Activated CD4-positive, alpha-beta T cell treated with anti-CD3 and anti-CD28 coated beads for 48 hours (primary cell): ENCODE results near the gene HPN.
A peak's percentile ranks its signal among the peaks of the same experiment; 100 is the strongest.
"Not testable (repeated sequence)": the region's sequence is repeated elsewhere in the genome, so short reads cannot be mapped to it uniquely, and the experiment has no call there.

Source experiments
- DNase-seq: peaks from one replicate; pipeline ENCODE4 v3.0.0-alpha.2; 2020

HPN gene

DNA sequence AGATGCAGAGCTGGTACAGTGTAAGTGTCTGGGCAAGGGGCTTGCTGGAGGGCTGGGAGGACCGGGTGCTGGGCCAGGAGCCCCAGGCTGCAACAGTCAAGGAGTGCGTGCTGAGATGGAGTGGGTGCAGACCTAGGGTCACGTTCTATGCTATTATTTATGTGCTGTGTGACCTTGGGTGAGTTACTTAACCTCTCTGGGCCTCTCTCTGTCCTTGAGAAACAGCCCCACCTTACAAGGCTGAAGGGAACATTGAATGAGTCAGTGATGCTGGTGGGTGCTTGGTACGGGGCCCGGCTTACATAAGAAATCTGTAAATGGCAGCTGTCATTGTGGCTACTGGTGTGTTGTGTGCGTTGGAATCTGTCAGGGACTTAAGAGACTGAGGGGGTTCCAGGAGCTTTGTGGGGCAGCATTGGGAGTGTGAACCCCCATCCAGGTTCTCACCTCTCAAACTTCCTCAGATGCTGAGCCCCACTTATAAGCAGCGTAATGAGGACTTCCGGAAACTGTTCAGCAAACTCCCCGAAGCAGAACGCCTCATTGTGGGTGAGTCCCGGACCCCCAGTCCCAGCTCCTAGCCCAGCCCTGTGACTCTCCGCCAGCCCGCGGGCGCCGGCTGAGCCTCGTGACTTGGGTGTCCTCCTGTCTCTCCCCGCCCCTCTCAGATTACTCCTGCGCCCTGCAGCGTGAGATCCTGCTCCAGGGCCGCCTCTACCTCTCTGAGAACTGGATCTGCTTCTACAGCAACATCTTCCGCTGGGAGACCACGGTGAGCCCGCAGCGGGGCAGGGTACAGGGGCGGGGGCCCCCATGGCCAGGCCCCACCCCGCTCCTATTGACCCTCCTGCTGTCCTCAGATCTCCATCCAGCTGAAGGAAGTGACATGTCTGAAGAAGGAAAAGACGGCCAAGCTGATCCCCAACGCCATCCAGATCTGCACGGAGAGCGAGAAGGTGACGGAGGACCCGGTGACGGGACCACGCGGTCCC, 31.8 kb upstream of the HPN start:
- no peak for DNase-seq

DNA sequence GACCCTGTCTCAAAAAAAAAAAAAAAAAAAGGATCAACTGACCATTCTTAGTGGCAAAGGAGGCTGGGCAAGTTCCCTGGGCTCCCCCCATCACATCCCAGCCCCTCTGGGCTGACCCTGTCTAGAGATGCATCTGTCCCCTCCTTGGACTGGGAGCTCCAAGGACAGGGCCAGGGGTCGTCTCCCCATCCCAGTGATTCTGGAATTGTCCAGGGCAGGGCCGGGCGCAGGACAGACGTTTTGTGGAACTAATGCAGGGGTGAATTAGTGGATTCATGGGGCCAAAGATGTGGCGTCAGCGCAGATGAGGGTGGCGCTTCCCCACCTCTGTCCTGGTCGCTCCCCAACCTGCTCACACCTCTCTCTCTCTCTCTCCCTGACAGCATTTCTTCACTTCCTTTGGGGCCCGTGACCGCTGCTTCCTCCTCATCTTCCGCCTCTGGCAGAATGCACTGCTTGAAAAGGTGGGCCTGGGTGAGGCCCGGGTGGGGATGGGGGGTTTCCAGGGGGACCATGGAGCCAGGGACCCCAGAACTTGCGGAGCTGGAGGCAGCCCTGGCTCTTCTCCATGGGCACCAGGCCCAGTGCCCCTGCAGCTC, 30.3 kb upstream of the HPN start:
- DNase-seq: no peak

DNA sequence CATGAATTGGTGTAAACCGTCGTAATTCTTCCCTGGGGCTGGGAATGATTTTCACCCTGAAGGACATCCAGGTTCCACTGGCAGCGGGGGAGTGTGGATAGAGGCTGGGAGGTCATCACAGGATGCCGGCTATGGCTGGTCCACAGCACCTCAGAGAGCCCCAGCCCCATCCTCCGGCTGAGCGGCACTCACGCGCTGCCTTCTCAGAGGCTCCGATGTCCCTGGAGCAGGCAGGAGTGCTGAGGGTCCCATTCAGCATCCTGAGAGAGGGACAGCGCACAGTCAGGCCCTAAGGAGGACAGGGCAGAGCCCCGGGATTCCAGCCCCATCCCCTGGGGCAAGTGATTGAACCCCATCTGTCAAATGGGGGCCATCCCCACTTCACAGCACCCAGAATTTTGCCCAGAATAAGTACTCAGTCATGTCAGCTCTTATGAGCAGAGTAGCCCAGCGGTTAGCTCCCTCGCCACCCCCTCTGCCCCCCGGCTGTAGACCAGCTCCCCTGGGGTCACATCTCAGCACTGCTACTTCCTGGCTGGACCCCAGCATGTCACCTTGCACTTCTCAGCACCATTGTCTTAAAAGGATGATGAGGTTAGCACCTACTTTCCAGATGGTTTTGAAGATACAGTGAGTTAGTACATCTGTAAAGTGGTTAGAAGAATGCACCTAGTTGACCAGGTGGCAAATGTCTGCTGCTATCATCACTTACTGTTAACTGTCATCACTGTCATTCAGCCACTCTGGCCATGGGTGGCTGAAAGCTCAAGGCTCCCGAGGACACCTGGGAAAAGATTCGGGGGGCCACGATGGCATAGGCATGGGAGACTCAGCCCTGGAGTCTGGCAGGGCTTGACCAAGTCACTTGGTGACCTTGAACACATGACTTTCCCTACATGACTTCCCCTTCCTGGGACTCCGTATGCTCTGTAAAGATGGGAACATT, 29.5 kb upstream of the HPN start:
- DNase-seq: no peak

DNA sequence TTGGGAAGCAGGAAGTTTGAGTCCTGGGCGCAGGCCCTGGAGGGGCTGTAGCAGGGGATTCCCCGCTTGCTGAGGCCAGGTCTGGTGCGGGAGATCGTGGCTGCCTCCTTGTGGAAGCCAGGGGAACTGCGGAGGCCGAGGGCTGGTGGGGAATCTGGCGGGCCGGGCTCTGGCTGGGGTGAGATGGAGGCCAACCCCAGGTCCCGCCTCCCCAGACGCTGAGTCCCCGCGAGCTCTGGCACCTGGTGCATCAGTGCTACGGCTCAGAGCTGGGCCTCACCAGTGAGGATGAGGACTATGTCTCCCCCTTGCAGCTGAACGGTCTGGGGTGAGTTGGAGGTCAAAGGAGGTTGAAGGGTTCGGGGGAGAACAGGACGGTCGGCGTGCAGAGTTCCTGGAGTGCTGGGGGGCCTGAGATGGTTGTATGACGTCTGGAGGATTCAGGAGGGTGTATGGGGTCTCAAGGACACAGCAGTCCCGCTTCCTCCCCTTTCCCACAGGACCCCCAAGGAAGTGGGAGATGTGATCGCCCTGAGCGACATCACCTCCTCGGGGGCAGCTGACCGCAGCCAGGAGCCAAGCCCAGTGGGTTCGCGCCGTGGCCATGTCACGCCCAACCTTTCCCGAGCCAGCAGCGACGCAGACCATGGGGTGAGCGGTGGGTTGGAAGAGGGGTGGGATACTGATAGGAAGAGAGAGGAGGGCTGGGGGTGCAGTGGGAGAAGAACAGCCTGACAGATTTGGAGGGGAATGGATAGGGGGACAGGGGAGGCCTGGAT, 28.3 kb upstream of the HPN start:
- DNase-seq: peak; percentile 88

DNA sequence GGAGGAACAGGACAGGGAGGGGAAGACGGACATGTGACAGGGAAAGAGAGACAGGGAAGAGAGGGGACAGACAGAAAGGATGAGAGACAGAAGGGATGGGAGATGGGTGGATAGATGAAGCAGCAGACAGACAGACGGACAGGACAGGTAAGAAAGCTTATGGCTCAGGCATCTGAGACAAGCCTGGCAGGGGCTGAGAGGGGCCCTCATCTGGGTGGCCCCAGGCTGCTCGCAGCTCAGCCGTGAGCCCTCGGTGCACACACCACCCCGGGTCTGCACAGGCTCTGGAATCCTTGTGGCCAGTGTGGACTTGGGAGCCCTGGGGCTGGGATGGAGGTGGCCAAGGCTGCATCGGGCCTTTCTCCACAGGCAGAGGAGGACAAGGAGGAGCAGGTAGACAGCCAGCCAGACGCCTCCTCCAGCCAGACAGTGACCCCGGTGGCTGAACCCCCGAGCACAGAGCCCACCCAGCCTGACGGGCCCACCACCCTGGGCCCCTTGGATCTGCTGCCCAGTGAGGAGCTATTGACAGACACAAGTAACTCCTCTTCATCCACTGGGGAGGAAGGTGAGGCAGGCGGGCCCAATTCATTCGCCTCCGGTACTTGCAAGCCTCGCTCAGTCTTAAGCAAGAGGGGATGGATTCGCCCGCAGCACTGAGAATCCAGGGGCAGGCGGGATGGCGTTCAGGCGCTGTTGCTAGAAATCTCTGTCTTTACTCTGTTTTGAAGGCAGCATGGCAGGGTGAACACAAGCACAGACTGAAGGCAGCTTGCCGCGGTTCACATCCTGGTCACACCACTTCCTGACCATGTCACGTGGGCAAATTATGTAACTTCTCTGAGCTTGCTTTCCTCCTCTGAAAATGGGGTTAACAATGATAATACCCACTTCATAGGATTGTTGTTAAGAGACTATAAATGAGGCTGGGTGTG, 27.4 kb upstream of the HPN start:
- peak; percentile 37 for DNase-seq

DNA sequence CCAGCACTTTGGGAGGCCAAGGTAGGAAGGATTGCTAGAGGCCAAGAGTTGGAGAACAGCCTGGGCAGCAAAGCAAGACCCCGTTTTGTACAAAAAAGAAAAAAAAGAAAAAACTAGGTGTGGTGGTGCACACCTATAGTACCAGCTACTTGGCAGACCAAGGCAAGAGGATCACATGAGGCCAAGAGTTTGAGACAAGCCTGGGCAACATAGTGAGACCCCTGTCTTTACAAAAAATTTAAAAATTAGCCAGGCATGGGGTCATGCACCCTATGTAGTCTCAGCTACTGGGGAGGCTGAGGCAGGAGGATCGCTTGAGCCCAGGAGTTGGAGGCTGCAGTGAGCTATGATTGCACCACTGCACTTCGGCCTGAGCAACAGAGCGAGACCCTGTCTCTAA, 26.7 kb upstream of the HPN start:
- DNase-seq: not testable (repeated sequence)

DNA sequence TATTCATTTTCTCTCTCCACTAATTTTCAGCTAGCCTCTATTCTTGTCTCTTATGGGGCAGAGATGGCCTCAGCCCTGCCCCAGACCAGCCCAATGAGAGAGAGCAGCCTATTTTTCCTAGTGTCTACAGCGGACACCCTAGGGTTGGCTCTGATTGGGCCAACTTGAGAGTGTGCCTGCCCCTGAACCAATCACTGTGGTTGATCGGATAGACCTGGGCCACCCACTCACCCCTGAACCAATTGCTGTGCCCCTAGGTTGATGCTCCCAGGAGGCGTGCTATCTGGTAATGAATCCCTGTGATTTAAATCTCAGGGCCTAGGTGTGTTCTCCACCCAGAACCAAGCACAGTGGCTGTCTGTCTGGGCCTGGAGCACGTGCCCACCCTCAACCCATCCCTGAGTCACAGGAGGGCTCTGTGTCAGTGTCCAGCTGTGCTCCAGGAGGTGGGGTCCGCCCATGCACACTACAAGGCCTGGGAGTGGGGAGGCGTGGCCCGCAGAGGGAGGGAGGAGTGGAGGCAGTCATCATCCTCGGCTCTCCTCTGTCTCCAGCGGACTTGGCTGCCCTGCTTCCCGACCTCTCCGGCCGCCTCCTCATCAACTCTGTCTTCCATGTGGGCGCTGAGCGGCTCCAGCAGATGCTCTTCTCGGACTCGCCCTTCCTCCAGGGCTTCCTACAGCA, 26.1 kb upstream of the HPN start:
- DNase-seq: no peak

DNA sequence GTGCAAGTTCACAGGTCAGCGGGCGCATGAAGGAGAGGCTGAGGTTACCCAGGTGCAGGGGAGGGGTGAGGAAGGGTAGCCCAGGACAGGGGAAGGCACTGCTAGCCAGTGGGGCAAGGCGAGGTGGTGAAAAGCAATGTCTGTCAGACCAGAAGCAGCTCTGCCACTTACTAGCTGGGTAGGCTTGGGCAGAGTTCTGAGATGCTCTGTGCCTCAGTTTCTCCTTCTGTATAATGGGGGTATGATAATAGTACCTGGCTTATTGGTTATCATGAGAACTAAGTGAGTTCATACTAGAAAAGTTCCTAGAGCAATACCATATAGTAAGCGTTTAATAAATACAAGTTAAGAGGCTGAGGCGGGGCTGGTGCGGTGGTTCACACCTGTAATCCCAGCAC, 25.6 kb upstream of the HPN start:
- DNase-seq: no peak

DNA sequence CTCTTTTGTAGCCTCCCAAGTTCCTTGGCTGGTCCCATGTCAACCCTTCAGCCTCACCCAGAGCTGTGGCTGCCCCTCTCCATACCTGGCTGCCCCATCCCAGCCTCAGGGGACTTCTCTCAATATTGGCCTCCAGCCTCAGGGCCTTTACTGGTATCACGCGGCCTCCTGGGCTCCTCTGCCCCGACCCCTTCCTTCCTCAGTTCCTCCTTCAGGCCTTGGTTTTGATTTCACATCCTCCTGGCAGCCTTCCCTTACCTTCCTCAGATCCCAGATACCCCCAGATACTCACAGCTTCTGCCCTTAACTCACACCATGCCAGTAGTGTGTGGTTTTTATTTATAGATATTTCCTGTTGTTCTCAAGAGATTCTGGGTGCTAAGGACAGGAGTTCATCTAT, 24.0 kb upstream of the HPN start:
- no peak for DNase-seq

DNA sequence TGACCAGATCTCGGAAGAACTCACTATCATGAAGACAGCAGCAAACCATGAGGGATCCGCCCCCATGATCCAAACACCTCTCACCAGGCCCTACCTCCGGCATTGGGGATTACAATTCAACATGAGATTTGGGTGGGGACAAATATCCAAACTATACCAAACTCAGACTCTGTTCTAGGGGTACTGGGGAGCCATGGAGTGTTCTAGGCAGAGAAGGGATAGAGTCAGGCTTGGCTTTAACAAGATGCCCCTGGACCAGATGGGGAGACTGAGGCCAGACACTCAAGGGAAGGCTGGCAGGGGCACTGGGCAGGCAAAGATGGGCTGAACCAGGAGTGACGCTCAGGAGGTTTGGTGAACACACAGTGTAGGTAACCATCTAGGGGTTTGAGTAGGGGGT, 23.1 kb upstream of the HPN start:
- no peak for DNase-seq

DNA sequence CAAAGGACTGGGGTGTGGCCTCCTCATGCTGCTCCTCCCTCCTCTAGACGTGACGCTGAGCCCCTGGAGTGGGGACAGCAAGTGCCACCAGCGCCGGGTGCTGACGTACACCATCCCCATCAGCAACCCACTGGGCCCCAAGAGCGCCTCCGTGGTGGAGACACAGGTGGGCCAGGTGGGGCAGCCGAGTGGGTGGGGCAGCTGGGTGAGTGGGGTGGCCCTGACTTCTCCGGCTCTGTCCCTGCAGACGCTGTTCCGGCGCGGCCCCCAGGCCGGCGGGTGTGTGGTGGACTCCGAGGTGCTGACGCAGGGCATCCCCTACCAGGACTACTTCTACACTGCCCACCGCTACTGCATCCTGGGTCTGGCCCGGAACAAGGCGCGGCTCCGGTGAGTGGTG, 22.4 kb upstream of the HPN start:
- no peak for DNase-seq

DNA sequence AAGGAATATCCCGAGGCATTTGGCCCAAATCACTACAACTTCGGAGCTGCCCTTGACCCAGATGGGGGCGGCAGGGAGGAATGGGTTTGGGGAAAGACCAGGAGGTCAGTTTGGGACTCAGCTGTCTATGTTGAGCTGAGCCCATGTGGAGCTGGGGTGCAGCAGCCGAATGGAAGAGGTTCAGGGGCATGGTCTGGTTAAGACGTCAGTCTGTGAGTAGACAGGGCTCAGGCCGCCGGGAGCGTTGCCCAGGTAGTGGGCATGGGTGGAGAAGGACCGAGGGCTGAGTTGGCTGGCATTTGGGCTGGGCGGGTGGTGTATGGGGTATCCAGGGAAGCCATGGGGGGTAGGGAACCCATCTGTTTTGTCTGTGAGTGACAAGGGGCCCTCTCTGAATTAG, 20.5 kb upstream of the HPN start:
- no peak for DNase-seq

DNA sequence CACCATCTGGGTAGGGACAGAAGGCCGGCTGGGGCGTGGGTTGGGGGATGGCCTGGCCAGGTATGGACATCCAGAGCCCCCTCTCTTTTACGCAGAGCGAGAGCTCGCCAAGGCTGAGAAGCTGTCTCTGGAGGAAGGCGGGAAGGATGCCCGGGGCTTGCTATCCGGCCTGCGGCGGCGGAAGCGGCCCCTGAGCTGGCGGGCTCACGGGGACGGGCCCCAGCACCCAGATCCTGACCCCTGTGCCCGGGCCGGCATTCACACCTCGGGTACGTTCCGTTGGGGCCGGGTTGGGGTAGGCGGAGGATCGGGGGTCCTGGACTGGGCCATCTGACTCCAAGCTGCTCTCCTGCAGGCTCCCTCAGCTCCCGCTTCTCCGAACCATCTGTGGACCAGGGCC, 19.9 kb upstream of the HPN start:
- no peak for DNase-seq

DNA sequence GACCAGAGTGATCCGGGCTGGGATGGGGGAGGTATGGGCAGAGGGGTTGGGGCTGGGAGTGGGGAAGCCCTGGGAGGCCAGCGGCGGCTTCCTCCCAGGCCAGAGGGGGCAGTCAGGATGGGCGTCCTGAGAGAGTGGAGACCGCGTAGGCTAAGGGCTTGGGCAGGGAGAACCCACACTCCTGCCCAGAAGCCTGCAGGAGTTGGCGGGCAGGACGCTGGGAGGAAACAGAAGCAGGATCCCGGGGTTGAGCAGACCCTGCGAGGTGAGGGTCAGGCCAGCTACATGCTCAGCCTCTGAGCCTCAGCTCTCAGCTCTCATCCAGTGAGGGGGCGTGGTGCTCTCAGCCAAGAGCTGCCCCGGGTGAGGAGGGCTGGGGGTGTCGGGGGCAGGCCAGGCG, 19.1 kb upstream of the HPN start:
- DNase-seq: no peak

DNA sequence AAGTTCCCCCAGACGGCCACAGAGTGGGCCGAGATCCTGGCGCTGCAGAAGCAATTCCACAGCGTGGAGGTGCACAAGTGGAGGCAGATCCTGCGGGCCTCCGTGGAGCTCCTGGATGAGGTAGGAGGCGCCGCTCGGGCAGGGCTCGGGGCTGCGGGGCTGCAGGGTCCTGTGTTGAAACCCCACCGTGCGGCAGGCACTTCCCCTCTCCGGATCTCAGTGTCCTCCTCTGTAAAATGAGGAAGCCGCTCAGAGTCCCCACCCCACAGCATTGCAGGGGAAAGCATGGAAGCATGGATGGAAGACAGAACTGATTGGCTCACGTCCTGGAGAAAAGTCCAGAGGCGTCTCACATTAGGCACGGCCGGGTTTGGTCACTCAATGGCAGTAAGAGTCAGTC, 18.1 kb upstream of the HPN start:
- no peak for DNase-seq

DNA sequence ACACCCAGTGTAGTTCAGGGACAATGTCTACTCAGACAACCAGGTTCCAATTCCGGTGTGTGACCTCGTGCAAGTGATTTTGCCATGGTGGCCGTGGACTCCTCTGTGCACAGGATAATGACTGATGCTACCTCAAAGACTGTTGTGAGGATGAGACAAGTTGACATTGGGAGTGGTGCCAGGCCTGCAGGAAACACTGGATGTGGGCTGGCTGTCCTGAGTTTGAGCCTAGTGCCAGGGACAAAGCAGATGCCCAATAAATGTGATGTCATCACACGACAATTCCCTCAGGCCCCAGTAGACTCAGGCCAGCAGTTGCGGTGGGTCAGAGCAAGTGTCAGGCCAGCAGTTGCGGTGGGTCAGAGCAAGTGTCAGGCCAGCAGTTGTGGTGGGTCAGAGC, 17.4 kb upstream of the HPN start:
- DNase-seq: no peak

DNA sequence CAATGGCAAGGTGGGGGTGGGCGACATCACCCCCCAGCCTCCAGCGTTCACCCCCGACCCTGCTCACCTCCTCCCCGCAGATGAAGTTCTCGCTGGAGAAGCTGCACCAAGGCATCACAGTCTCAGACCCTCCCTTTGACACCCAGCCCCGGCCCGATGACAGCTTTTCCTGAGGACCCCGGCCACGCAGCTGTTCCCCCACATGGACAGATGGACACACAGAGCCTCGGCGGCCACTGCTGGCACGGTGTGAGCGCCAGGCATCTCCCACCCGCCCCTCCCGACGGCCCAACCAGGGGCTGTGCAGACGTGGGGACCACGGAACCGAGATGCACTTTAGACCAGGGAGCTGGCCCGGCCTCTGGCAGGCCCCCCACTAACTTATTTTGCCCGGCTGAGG, 15.6 kb upstream of the HPN start:
- no peak for DNase-seq

DNA sequence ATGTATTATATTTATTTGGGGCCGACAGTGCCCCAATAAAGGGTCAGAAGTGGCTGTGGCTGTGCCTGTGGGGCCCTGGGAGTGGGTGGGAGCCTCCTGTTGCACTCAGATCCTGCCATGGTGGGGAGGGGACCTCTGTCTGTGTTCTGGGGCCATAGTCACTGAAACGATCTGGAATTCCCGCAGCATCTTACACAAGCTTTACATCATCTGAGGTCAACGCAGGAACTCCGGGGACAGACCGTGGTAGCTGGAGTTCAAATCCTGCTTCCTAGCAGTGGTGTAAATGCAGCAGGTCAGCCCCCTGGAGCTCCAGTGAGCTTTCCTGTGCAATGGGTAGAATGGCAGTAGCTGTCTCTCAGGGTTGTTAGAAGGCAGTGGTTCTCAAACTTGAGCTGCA, 15.1 kb upstream of the HPN start:
- no peak for DNase-seq

DNA sequence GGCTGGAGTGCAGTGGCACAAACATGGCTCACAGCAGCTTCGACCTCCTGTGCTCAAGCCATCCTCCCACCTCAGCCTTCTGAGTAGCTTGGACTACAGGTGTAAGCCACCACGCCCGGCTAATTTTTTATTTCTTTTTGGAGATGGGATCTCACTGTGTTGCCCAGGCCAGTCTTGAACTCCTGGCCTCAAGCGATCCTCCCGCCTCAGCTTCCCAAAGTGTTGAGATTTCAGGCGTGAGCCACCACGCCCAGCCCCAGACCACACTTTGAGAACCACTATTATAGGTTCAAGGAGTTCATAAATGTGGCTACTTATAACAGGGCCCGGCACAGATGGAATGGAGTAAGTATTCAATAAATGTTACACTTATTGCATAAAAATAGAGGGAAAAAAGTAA, 14.5 kb upstream of the HPN start:
- no peak for DNase-seq

DNA sequence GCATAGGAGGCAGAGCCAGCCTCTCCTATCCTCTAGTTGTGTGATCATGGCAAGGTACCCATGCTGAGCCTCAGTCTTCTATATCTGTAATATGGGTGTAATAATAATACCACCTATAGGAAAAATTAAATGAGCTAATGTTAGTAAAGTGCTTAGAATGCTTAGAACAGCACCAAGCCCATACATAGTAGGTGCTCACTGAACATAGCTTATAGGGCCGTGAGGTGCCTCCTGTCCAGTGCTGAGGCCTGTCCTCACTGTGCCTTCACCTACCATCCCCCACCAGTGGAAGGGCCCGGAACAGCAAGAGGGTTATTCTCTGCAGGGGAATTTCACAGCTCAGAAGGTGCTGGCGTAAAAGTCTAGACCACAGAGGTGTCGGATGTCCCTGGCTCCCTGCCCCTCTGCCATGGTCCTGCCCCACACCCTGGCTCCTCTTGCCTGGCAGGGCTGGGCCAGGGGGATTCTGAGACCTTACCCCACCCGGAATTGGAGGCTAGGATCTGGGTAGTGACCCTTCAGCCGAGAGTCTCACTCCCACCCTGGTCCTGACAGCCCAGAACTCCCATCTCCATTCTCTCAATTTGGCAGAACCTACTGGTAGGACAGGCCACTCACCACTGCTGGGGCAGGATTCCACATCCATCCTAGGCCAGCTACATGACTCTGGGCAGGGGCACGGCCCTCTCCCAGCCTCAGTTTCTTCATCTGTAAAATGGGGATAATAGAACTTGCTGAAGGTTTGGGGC, 13.5 kb upstream of the HPN start:
- DNase-seq: no peak
